GM12875 (cell line): ENCODE measurements around the gene SLC25A21.

Experiments used
- H3K4me3 ChIP-seq: one replicate; pipeline ENCODE4 v1.5.1; 2011; ENCODE audit warnings: low read depth, low read length, control low read depth
- CTCF ChIP-seq: IDR thresholded peaks from 2 replicates; pipeline ENCODE4 v1.5.1; 2011; ENCODE audit warnings: low read depth, mild to moderate bottlenecking, control low read depth, inconsistent platforms, low read length, moderate library complexity, borderline replicate concordance; ENCODE audit not compliant: insufficient read depth

Gene SLC25A21

DNA sequence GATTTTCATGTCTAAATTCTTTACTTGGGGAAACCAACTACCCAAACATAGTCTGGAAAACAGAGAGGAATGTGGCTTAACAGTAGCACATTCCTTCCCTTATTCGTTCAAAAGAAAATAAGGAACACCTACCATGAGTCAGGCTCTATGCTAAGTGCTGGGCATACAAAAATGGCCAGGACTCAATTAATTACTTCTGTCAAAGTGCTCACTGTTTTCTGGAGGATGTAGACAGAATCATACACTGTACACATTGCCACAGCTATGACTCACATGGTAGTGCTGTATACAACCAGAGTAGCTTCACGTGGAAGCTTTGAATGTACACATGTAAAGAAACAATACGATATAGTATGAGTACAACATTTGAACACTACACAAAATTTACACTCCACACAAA, 50.1 kb downstream of the SLC25A21 start:
- H3K4me3 ChIP-seq, result no peak overlapping the region
- TF ChIP-seq CTCF, result no peak

DNA sequence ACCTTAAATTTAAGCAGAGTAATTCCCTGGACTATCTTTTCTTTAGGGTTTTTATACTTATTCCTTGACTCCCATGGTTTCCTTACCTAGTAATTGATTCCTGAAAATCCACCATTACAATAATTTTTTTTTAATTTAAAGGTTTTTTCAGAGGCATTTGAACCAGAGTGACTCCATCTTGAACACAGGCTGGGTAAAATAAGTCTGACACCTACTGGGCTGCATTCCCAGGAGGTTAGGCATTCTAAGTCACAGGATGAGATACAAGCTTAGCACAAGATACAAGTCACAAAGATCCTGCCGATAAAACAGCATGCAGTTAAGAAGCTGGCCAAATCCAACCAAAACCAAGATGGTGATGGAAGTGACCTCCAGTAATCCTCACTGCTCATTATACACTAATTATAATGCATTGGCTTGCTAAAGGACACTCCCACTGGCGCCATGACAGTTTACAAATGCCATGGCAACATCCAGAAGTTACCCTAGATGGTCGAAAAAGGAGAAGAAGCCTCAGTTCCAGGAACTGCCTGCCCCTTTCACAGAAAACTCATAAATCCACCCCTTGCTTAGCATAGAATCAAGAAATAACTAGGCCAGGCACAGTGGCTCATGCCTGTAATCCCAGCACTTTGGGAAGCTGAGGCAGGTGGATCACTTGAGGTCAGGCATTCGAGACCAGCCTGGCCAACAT, 53.6 kb downstream of the SLC25A21 start:
- H3K4me3 ChIP-seq, result no peak overlapping the region
- no peak for TF ChIP-seq CTCF

DNA sequence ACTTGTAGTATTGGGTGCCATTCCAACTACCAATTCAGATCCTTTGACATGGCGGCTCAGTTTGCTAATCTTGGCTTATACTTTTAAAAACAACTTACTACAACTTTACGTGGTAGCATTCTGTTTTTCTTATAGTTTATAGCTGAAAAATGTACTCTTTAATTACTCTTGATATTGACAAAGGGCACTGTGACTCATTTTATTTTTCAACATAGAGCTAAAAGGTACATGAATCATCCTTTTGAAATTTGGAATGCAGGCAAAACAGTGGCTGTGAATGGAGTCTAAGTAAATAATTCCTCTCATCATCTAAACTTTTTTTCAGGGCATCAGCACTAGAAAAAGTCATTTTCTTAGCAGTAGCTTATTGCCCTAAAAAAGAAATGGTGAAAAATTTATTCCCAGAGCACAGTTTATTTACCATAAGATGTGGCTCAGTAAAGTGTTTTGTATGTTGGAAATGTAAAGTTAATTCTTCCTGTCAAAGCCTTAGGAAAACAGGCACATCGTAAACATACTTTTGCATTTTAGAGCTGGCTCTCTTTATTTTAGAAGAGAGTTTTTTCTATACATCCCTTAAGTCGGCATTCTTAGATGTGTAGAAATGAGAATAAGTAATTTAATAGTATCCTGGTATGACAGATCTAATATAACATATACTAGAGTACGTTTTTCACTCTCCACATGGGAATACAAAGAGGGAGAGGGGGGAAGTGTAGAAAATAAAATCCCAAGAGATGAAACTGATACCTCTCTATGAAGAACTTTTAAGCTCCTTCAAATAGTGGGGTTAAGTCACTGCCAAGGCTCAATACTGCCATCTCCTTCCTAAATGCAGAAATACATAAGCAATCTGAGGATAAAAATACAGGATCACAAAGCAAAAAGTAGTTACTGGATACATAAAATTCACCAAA, 55.2 kb downstream of the SLC25A21 start:
- no peak overlapping the region for H3K4me3 ChIP-seq
- no peak for TF ChIP-seq CTCF

DNA sequence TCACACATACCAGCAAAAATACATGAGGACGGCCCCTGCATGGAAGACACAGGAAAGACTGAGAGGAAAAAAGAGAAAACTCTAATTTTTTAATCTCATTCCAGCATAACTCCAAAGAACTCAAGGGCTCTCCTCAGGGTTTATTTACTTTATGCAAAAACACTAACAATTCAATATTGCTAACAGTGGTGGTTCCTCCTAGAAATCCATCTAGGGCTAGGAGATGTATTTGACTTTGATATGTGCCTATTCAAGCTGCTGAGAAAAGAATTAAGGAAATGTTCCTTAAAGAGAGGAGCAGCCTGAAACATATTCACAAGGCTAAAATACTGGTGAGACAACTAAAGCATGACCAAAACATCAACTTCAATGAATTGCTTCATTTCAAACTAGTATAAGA, 57.0 kb downstream of the SLC25A21 start:
- no peak for TF ChIP-seq CTCF
- H3K4me3 ChIP-seq, result no peak overlapping the region

- H3K4me3 ChIP-seq, result no peak overlapping the region
- no peak for TF ChIP-seq CTCF
These were observed 57.8 kb downstream of the SLC25A21 start for GRCh38 chr14:37114559-37114958.

GRCh38 chr14:37114002-37114401, 58.4 kb downstream of the SLC25A21 start:
- no peak overlapping the region for H3K4me3 ChIP-seq

More at GRCh38 chr14:37114002-37114401, 58.4 kb downstream of the SLC25A21 start:
- no peak for TF ChIP-seq CTCF
